AML-193 (cell line): ENCODE data around the gene GALR2.

Experiments used
- DNase-seq, 2 experiments: peaks; one replicate each; lab custom pipeline; 2025; lab: John Stamatoyannopoulos, UW

The GALR2 gene

GRCh38 chr17:76094046-76094445, 19.5 kb downstream of the GALR2 start:
- DNase-seq = no peak

- DNase-seq = no peak
These were observed 21.4 kb downstream of the GALR2 start for GRCh38 chr17:76095943-76096342.

- DNase-seq = no peak
These were observed 23.2 kb downstream of the GALR2 start for GRCh38 chr17:76097716-76098295.

GRCh38 chr17:76102944-76103273, 28.3 kb downstream of the GALR2 start:
- no peak for DNase-seq

GRCh38 chr17:76103274-76104139, 28.9 kb downstream of the GALR2 start, which contains the start of gene EXOC7:
EXOC7 (minus strand) TSS chr17:76103787; CDS start chr17:76103692, 95 bp downstream.
- DNase-seq = peak; percentile 91 to 97

- peak in 1 of 2 experiments; percentile 68 for DNase-seq
These were observed 29.7 kb downstream of the GALR2 start for GRCh38 chr17:76104140-76104895.

- no peak for DNase-seq
These were observed 30.3 kb downstream of the GALR2 start for GRCh38 chr17:76104896-76105231.

- DNase-seq = peak; percentile 35 to 39
These were observed 32.1 kb downstream of the GALR2 start for GRCh38 chr17:76106703-76107102.

- DNase-seq = peak; percentile 18 to 27
These were observed 32.9 kb downstream of the GALR2 start for GRCh38 chr17:76107509-76107908.

GRCh38 chr17:76111956-76112355, 37.4 kb downstream of the GALR2 start:
- DNase-seq = no peak

- no peak for DNase-seq
These were observed 40.7 kb downstream of the GALR2 start for GRCh38 chr17:76115138-76115754.

GRCh38 chr17:76119409-76120371, 45.1 kb downstream of the GALR2 start:
- DNase-seq = no peak

GRCh38 chr17:76120658-76121008, 46.1 kb downstream of the GALR2 start:
- no peak for DNase-seq

GRCh38 chr17:76121932-76122430, 47.4 kb downstream of the GALR2 start:
- DNase-seq = no peak

GRCh38 chr17:76122431-76123190, 48.0 kb downstream of the GALR2 start:
- DNase-seq = no peak

GRCh38 chr17:76123191-76123499, 48.6 kb downstream of the GALR2 start:
- no peak for DNase-seq

- no peak for DNase-seq
These were observed 49.4 kb downstream of the GALR2 start for GRCh38 chr17:76123749-76124581.

GRCh38 chr17:76124582-76125390, 50.2 kb downstream of the GALR2 start:
- DNase-seq = no peak

- no peak for DNase-seq
These were observed 50.8 kb downstream of the GALR2 start for GRCh38 chr17:76125391-76125675.
